NOMO-1 (cell line): ENCODE results near the gene FOXC1.

Source experiments
- DNase-seq, 2 experiments: peaks; one replicate each; lab custom pipeline; 2025; ENCODE audit not compliant: unreplicated experiment in 2 of 2; lab: John Stamatoyannopoulos, UW

The FOXC1 gene

DNA sequence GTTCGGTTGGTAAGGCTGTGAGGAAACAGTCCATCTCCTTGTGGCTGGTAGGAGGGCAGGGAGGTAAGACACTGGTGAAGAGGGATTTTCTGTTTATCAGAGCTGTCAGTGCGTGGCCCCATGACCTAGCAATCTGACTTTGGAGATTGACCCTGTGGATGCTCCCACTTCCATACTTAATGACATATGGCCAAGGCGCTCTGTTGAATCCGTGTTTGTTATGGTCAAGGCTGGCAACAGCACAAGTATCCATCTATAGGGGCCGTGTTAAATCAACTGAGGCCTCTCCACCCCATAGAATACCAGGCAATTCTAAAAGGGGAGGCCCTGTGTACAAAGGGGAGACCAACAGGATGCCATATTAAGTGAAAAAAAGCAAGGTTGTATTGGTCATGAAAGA, 25.6 kb upstream of the FOXC1 start:
- DNase-seq, result no peak

DNA sequence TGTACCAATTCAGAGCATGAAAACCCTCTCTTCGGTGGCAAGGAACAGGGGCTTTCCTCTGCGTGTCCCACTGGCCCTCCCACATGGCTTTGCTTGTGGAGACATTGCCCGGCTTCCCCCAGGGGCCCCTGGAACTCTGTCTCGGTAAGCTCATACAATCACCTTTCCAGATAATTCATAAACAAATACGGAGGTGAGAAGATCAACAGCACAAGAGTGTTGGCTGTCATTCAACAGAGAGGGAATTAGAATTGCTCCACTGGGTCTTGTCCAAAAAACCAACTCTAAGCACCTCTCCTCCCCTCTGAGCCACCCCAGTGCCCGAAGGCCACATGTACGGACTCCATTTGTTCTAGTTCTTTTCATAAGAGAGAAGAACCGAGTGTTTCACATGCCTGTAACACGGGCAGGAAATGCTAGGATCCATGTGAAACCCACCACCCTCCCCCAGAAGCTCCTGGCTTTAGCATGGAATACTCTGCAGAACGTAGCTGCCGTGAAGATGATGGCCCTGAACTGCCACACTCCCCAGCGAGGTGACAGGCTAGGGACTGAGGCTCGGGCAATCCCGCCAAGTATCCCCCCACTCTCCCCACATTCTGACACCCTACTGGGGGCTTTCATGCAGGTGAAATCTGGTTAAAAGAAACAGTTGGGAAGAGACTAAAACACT, 24.6 kb upstream of the FOXC1 start:
- DNase-seq, result no peak

DNA sequence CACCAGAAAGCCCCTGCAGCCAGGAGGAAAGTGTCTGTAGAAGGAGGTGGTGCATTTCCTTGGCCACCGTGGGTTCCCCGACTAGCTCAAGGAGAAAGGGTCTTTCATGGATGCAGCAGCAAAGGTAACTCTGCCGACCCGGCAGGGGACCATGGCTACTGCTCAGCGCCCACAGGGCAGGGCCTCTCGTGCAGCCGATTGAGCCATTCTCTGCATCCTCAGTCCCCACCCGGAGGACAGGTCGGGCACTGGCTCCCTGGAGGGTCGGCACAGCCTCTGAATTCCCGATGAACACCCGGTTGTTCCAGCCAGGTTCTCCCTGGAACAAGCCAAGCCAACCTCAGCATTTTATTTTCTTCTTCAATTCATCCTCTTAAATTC, 24.1 kb upstream of the FOXC1 start:
- DNase-seq, result no peak

DNA sequence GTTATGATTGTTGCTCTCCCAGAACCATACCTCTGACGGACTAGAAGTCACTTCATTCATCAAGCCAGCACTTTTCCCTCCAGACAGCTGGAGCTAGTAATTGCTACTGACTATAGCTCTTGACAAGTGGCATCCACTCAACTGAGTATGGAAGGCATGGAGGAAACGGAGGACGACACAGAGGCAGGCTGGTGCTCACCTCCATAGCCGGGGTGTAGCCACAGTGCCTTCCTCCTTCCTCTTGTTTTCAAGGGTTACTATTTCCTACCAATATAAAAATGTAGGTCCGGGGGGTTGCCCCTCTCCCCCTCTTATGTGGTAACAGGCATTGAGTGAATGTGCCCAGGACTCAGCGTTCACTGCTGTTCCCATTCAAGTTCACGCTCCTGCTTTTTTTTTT, 23.5 kb upstream of the FOXC1 start:
- no peak for DNase-seq

DNA sequence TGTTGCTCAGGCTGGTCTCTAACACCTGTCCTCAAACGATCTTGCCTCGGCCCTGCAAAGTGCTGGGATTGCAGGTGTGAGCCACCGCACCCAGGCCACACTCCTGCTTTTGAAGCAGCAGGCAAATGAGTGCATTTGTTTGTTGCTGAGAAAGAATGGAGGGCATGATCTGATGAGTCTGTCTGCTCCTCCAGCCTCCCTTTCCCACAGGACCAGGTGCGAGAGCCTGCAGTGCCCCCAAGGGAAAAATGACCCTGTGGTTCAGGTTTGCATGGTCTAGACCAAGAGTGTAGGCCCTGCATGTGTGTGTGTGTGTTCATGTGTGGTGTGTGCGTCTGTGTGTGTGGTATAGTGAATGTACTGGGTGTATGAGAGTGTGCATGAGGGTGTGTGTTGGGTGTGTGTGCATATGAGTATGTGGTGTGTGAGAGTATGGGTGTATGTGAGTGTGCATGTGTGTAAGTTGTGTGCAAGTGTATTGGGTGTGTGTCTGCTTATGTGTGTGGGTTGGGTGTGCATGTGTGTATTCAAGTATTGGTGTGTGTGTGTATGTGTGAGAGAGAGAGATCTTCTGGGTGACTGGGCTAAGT, 22.8 kb upstream of the FOXC1 start:
- no peak for DNase-seq

DNA sequence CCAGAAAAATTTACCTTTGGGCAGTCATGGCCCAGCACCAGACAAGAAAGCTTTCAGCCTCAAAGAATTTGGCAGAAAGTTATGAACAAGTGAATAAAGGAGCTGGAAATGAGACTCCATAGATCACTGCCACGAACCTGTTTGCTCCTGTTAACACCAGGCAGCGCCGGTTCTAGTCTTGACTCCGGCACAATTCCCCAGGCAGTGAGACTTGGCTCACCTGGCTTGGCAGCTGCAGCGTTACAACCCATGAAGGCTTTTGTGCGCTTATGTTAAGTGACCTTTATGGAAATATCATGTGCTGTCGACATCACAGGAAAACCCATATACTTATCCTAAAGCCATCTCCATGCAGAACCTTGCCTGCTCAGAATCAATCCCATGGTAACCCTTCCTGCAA, 22.2 kb upstream of the FOXC1 start:
- DNase-seq, result no peak

DNA sequence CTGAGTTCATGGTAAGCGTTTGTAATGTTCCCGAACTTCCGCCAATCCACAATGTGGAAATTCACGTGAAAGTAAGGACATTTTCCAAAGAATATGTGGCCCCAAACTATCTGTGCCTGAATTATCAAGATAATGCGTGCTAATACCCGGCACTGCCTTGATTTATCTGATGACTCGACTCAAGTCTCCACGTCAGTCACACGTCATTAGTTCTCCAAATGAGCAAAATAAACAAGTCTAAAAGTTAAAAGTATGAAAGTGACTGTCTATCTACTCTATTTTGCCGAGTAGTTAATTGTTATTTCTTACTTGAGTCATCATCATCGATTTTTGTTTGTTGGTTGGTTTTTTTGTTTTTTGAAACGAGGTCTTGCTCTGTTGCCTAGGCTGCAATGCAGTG, 21.7 kb upstream of the FOXC1 start:
- no peak for DNase-seq

DNA sequence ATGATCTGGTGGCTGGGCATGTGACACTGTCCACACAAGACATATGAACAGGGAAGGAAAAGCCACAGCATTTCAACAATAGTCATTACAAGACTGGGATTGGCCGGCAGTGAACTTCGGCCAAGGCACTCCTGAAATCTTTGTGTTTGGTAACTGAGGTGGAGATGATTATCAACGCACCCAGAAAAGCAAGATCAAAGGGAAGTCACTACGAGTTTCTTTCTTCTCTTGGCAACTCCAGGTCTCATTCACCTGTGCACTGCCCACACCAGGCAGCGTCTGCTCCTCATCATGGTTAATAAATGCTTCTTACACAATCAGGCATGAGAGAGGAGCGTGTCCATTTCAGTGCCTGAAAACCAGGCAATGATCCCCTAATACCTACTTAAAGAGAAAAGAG, 20.5 kb upstream of the FOXC1 start:
- no peak for DNase-seq

DNA sequence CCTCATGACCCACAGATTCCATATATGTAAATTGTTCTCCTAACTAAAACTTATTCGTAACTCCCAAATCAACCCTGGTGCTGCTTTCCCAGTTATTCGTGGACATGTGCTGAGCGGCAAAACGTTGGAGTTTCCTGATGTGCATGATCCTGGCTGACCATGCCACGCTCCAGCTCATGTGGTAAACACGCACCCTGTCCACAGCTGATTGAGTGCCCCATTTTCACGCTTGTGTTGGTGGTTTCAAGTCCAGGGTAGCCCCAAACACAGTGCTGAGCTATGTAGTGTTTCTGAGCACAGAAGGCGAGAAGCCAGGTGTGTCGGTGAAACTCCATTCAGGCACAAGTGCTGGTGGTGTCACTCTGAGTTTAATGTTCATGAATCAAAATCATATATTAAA, 19.1 kb upstream of the FOXC1 start:
- DNase-seq, result no peak

DNA sequence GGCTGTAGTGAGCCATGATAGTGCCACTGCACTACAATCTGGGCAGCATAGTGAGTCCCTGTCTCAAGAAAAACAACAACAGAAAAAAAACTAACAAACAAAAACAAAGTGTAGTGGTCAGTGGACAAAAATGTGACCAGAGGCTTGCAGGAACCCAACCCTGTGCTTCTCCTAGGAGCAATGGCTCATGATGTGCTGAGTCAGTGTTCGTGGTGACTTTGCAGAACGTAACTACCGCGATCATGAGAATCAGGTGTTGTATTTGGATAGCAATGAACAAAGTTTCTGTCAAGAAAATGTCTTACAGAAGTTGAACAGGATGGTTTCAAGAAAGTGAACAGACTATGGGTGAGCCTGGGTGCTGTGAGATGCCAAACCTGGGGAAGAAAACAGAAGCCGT, 18.5 kb upstream of the FOXC1 start:
- DNase-seq, result no peak

DNA sequence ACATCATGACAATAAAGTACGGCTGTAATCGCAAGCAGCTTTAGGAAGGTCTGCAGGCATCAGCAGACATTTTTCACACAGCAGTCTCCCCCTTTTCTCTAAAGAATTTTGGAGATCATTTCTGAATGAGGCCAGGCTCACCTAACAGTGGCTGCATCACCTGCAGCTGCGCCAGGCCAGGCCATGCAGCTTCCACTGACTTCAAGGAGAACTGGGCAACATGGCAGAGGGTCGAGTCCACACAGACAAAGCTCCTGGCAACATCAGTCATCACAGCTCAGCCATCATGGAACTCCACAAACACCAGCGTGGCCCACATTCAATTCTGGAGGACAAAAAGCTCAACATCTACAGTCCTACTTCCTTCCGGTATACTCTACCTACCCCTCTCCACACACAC, 17.8 kb upstream of the FOXC1 start:
- DNase-seq, result no peak

DNA sequence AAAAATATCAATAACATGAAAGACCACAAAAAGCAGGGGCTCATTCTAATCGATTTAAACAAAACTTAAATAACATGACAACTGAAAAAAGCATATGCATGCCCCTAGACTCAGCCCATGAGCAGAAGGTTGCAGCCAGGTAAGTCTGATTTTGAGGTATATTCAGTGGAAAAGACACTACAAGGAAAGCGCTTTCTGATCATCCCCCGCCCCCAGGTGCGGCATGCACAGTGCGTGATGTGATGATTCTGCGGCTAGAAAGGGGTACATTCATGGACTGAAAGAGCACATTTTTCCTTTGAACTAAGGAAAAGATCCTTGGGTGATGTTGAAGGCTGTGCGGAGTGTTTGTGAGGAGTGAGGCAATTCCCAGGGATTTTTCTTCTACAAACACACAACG, 16.9 kb upstream of the FOXC1 start:
- DNase-seq, result no peak

DNA sequence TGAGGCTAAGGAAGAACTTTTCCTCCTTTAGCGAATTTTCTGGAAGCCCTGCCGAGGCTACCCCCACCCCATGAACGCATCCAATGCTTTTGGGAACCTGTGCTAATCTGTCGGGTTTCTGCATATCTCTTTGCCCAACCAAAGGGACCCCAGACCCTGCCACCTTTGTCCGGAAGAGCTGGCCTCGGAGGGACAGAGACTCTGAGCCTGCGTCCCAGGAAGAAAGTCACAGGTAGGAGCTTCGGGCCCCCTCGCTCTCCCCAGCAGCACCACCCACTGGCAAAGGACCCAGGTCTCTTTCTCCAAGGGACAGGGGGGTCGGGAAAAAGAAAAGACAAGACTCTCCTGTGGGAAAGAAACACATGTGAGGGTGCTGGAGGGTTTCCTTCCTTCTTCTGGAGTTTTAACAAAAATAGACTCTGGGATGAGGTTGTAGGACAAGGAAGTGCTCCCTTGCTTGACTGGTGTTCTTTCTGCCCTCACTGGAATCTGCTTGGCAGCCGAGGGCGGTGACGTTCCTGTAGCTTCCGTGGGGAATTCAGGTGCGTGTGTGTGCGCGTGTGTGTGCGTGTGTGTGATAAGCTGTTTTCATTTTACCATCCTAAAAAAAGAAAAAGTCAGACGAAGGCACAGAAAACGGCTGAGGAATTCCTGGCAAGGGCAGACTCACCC, 16.3 kb upstream of the FOXC1 start:
- no peak for DNase-seq

DNA sequence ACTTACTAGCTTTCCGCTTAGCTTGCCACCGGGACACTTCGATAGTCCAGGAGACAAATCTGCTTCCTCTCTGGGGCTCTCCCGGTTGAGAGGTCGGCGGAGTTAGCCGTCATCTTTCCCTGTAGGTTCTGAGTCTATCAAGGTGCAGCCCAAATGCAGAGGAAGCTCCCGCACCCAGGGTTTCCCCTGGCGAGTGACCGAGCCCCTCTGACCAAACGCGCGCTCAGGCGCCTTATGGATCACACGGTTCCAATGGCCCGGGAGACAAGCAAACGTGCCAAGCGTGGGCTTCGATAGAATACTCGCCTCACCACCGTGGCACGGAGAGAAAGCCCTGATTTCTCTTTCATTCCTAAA, 15.8 kb upstream of the FOXC1 start:
- DNase-seq, result no peak

DNA sequence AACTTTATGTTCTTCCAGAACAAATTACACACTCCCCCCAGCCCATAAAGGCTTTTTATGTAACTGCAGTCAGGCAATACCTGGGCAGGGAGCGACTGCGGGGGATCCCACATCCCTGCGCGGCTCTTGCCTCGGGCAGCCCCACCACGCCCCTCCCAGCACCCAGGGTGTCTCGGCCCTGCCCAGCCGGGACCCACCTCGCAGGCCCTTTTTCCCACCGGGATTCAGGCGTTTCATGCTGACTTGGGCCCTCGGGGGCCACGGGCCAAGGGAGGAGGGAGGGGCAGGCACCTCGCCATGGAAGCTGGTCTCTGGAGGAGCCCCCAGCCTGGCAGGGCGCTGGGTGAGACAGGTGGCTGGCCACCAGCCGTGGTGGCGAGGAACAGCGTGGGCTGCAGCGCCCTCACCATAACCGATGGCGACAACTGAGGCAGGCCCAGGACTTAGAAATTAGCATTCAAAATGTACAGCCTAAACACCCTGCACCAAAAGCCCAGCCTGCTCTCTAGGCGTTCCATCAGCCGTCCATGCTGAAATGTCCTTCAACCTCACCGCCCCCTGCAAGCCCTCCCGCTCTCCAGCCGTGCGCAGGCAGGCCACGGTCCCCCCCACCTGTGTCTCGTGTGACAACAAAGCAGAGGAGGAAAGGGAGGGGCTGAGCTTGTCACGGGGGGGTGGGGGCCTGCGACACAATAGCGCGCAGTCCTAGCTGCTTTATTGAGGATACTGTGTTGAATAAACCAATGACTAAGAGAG, 15.1 kb upstream of the FOXC1 start:
- DNase-seq, result no peak

DNA sequence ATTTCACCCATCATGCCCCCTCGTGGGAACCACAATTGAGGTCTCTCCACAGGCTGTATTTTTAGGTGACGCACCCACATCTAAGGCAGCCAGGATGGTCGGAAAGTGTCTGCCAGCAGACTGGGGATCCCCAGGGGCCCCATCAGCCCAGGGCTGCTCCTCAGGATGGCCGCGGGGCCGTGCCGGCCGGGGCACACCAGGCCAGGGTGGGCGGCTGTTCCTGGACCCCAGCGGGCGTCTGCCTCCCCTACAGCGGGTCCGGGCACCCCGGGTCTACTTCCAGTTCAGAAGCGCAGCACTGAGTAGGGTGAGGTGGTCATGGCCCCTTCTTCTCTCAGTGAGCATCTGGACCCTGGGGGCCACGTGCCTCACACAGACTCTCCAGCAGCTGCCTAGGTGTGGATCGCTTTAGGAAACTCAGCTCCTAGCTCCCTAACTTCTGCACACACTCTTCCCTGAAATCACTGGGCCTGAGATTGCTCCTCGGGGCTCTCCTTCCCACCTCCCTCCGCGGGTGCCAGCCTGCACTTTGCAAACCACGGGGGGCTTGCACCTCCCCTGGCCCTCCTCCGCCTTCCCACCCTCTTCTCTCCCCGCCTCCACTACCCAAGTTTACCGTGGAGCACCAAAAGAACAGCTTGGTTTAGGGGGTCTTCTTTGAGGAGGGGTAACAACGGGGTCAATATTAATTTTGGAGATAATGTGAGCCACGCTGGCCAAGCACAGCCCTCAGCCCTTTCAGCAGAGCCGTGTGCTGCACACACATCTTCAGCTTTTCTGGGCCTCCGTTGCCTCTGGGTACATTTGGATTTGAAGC, 14.2 kb upstream of the FOXC1 start:
- no peak for DNase-seq

DNA sequence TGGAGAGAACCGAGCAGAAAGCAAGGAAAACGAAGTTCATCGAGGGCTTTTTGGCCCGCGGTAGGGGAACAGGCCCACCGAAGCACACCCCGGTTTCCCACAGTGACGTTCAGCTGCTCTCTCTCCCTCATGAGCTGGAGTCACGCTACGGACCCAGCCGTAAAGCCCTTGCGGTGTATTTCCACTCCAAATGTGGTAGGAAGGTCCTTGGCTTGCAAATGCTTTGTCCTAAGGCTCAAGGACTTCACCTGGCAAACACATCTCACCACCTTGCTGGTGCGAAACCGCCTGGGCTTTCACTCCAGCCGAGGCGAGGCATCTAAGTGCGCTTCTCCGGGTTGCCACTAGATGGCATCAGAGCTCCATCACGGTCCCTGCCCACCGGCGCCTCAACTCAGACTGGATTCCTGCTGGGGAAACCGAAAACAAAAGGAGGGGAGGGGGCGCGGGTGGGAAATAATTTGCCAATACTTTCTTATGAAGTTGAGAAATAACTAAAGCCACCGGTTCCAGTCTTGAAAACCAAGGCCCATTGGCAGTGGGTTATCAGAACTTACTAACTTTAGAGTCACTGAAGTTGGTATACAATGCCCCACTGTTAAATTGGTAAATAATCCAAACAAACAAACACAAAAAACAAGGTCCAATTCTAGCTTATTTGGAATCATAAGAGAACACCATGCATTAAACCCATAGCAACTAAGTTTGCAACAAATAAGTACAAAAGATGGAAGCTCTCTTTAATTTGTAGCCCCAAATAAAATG, 13.4 kb upstream of the FOXC1 start:
- DNase-seq, result peak; percentile 26 to 57

DNA sequence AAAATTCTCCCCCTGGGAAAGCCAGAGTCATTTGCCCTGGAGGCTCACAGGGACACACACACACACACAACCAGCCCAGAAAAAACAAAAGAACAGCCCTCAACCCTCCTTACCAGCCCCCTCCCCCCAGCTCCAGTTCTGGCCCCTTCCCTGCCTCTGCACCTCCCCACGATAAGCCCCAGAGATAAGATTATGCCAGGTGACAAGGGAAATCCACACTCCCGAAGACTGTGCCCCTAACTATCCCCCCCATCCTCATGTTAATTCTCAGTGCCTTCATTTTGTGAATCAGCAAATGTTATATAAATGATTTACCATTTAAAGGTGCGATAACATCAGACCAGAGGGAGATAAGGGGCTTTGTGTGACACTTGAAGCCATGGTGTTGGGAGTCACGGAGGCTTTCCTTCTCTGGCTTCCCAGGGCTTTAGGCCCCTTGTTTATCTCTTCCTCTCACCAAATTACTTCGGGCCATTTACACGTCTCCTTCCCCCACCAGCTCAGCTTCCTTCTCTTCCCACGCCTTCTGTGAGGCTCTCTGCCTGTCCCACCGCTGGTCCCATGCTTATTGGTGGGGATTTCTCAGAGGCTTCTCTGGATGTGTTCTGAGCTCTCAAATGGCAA, 12.5 kb upstream of the FOXC1 start:
- no peak for DNase-seq

DNA sequence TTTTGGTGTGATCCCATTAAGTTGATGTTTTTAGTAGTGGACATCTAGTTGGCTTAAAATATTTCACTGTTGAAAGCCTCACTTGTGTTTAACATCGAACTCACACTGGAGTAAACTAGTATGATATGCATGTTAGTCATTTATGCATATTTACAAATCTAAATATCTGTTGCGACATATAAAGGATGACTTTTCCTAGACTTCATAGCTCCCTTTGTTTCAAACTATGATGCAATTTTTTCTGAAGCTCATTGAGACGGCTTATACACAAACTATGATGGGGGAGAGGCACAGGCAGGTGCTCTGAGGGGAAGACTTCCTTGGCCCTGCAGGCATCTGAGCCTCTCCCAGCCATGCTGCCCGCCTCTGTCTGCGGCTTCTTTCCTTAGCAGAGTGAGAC, 11.8 kb upstream of the FOXC1 start:
- no peak for DNase-seq

DNA sequence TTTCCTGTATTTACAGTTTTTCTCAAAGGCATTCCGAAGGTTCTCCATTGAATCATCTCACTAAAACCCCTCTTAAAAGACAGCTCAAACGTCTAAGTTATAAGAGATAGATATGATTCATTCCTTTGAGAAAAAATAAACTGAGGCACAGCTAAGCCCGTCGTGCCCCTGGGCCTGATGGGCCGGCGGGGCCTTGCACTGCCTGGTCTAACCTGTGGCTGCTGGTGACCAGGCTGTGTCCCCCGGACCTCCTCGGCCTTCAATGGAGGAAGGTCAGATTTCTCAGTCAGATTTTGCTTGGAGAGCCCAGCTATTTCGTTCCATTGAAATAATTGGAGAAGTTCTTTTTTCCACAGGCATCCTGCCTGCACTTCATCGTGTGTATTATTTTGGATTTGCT, 11.3 kb upstream of the FOXC1 start:
- DNase-seq, result no peak
